Liver (tissue), 3 donors: ENCODE results near the gene NRIP2.

ENCODE experiments used
- ATF3 ChIP-seq: IDR thresholded peaks from 2 replicates; pipeline ENCODE4 v1.6.1; 2016; ENCODE audit warnings: antibody characterized with exemption
- CTCF ChIP-seq: fragments of 150-350 bp; IDR thresholded peaks from 2 replicates; pipeline ENCODE4 v1.5.1; 2017; ENCODE audit warnings: improper control_type of control experiment, low read depth, low read length; ENCODE audit not compliant: missing input control
- EGR1 ChIP-seq, 2 donors: IDR thresholded peaks; 2 replicates each; pipeline ENCODE4 v1.6.1; 2016 to 2018; ENCODE audit warnings: antibody characterized with exemption in 2 of 2, low read depth in 2 of 2
- FOXA2 ChIP-seq: IDR thresholded peaks from 2 replicates; pipeline ENCODE4 v1.6.1; 2016; ENCODE audit warnings: antibody characterized with exemption
- TAF1 ChIP-seq: conservative IDR thresholded peaks from 2 replicates; pipeline ENCODE4 v1.6.1; 2016; ENCODE audit warnings: antibody characterized with exemption, mild to moderate bottlenecking
- donor health status: healthy.
- donor health status: healthy.

GRCh38 chr12:2842948-2843347 is 8.1 kb upstream of the NRIP2 start:
- TF ChIP-seq CTCF (no peak), EGR1 (IDR thresholded peaks at IDR 0.05; ENCODE audit: low read depth in 2 of 2) (no peak), FOXA2 (no peak), ATF3 (no peak), TAF1 (no peak)
